Fibroblast of lung (primary cell): ENCODE results near the gene TRPV4. TPM values are rescaled to one million over a fixed set of nuclear protein-coding genes. Genes with fewer than 3 reads are reported as not detected.

Experiments used
- DNase-seq, 2 donors: peaks; one replicate each; pipeline versions ENCODE4 v3.0.0 to v3.0.0-alpha.2; 2010; ENCODE audit warnings: low read depth in 2 of 2
- H2AFZ ChIP-seq: 2 replicates; pipeline ENCODE4 v1.5.1; 2012; ENCODE audit warnings: low read length, control low read depth, inconsistent platforms
- H3K27ac ChIP-seq: 2 replicates; pipeline ENCODE4 v1.5.1; 2011; ENCODE audit warnings: low read length, control low read depth; ENCODE audit not compliant: insufficient read depth
- H3K27me3 ChIP-seq: 2 replicates; pipeline ENCODE4 v1.5.1; 2011; ENCODE audit warnings: mild to moderate bottlenecking, low read length; ENCODE audit not compliant: control insufficient read depth, insufficient read depth
- H3K36me3 ChIP-seq: 2 replicates; pipeline ENCODE4 v1.5.1; 2011; ENCODE audit warnings: low read length; ENCODE audit not compliant: control insufficient read depth, insufficient read depth
- H3K4me1 ChIP-seq: 2 replicates; pipeline ENCODE4 v1.5.1; 2011; ENCODE audit warnings: low read length; ENCODE audit not compliant: control insufficient read depth, insufficient read depth; ENCODE audit errors: extremely low read depth
- H3K4me2 ChIP-seq: 2 replicates; pipeline ENCODE4 v1.5.1; 2011; ENCODE audit warnings: low read length, control low read depth; ENCODE audit not compliant: insufficient read depth; ENCODE audit errors: extremely low read depth
- H3K4me3 ChIP-seq, 4 experiments: fragments of 200-600 bp in 1 of 4; sonication (generic) in 1 of 4; replicated peaks in 1 of 4; 2 replicates each; pipeline ENCODE4 v1.5.1; 2011 to 2016; ENCODE audit warnings: low read length in 4 of 4, low read depth in 3 of 4, mild to moderate bottlenecking in 3 of 4, control low read depth in 2 of 4, inconsistent platforms in 1 of 4, mixed read lengths in 1 of 4; ENCODE audit not compliant: insufficient read depth in 1 of 4; ENCODE audit errors: control extremely low read depth in 1 of 4
- H3K79me2 ChIP-seq: 2 replicates; pipeline ENCODE4 v1.5.1; 2012; ENCODE audit warnings: mild to moderate bottlenecking, low read length, inconsistent platforms; ENCODE audit not compliant: control insufficient read depth, insufficient read depth
- H3K9ac ChIP-seq: 2 replicates; pipeline ENCODE4 v1.5.1; 2011; ENCODE audit warnings: mild to moderate bottlenecking, low read length, control low read depth; ENCODE audit not compliant: insufficient read depth
- H3K9me3 ChIP-seq: 2 replicates; pipeline ENCODE4 v1.5.1; 2012; ENCODE audit warnings: low read depth, low read length; ENCODE audit not compliant: control insufficient read depth, insufficient read depth
- H4K20me1 ChIP-seq: 2 replicates; pipeline ENCODE4 v1.5.1; 2011; ENCODE audit warnings: low read length; ENCODE audit not compliant: control insufficient read depth, insufficient read depth; ENCODE audit errors: extremely low read depth
- EZH2 ChIP-seq: IDR thresholded peaks from 2 replicates; pipeline ENCODE4 v1.5.1; 2012; ENCODE audit warnings: low read length, control low read depth, mild to moderate bottlenecking; ENCODE audit errors: missing control alignments
- polyA plus RNA-seq, 2 donors: library from polyadenylated mRNA; depleted of rRNA in 1 of 2; stranded (reverse) in 1 of 2; unstranded in 1 of 2; fragments of >200 nt; gene quantifications; 2 replicates each; pipeline ENCODE4 v1.2.1, GENCODE V29; 2011 to 2012; ENCODE audit warnings: missing spikeins in 1 of 2
- total RNA-seq: library from RNA; depleted of rRNA; stranded (reverse); fragments of >200 nt; gene quantifications from 2 replicates; pipeline ENCODE4 v1.2.1, GENCODE V29; 2014
- TF ChIP-seq, protein P1 (sequence below), 2 donors: IDR thresholded peaks in 1 of 2; conservative IDR thresholded peaks in 1 of 2; 1 replicate in 1 of 2; 2 replicates in 1 of 2; pipeline ENCODE4 v1.5.1; 2011 to 2012; ENCODE audit warnings: low read length in 2 of 2, control low read depth in 1 of 2, inconsistent platforms in 1 of 2, low read depth in 1 of 2, mild to moderate bottlenecking in 1 of 2

The TRPV4 gene
- total and polyA plus RNA-seq, 2 donors (not counting 1 experiment from before 2014, with no cell fraction given): 0.66 to 0.83 TPM

DNA sequence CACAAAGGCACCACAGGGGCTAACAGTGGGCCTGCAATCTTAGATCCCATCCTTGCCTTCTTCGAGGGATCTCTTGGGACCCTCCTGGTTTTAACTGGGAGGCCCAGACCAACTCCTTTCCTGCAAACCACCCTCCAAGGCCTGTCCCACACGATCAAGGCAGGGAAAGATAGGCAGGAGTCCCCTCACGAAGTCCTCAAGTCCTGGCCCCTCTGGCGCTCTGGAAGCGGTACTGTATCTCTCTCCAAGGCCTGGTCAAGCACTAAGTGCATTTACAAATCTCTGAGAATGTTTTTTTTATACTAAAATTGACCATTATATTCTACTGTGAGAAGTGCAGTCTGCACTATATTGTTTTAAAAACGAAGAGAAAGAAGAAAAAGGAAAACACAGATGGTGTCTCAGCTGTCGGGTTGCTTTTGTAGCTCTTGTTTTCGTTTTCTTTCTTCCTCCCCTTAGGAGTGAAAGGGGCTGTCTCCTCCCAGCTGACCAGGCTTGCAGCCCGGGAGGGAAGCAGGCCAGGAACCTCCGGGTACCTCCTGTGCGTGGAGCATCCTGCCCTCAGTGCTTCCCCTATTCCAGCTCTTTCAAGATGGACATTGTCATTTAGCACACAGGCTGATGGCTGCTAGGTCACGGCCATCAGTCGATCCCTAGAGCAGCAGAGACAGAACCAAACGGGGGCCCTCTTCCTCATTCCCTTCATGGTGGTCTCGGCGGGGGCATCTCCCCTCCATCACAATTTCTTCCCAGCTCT, 62.9 kb downstream of the TRPV4 start:
- no peak overlapping the region for H3K27ac ChIP-seq
- H3K79me2 ChIP-seq: no peaks in the 10 kb centered on the region
- H3K4me3 ChIP-seq: no peak overlapping the region
- no peaks in the 10 kb centered on the region for H3K27me3 ChIP-seq
- no peak overlapping the region for H3K4me2 ChIP-seq
- TF ChIP-seq, protein P1, sequence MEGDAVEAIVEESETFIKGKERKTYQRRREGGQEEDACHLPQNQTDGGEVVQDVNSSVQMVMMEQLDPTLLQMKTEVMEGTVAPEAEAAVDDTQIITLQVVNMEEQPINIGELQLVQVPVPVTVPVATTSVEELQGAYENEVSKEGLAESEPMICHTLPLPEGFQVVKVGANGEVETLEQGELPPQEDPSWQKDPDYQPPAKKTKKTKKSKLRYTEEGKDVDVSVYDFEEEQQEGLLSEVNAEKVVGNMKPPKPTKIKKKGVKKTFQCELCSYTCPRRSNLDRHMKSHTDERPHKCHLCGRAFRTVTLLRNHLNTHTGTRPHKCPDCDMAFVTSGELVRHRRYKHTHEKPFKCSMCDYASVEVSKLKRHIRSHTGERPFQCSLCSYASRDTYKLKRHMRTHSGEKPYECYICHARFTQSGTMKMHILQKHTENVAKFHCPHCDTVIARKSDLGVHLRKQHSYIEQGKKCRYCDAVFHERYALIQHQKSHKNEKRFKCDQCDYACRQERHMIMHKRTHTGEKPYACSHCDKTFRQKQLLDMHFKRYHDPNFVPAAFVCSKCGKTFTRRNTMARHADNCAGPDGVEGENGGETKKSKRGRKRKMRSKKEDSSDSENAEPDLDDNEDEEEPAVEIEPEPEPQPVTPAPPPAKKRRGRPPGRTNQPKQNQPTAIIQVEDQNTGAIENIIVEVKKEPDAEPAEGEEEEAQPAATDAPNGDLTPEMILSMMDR (conservative IDR thresholded peaks at IDR 0.05 in 1 of 2, IDR thresholded peaks at IDR 0.05 in 1 of 2; ENCODE audit: low read depth in 1 of 2, low read length in 2 of 2): no peak
- TF ChIP-seq EZH2: no peak
- H4K20me1 ChIP-seq: no peaks in the 10 kb centered on the region
- DNase-seq: no peak
- no peak overlapping the region for H3K9ac ChIP-seq
- H3K36me3 ChIP-seq: no peaks in the 10 kb centered on the region
- no peaks in the 10 kb centered on the region for H3K4me1 ChIP-seq
- H2AFZ ChIP-seq: no peak overlapping the region
- H3K9me3 ChIP-seq: no peaks in the 10 kb centered on the region

DNA sequence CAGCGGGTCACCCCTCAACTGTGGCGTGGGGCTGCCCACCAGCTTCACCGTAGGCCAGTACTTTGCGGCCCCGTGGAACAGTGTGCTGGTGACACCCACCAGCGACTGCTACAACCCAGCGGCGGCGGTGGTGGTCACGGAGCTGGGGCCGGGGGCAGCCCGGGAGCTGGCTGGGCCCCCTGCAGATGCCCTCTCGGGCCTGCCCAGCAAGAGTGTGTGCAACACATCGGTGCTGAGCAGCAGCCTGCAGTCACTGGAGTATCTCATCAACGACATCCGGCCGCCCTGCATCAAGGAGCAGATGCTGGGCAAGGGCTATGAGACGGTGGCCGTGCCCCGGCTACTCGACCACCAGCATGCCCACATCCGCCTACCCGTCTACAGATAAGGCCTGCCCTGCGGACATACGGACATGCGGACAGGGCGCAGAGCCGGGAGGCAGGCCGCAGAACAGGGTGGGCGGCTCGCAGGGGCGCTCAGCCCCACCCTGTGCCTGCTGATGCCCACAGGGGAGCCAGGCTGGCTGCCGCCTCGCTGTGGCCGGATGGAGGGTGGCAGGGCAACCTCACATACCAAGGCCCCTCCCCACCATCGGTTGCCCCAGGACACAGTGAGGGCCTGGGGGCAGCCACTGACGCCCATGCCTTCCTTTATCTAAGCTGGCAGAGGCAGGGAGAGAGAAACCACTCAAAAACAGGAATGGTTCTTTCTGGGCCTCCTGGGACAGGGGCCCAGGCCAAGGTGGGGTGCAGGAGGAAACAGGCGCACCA, 64.1 kb downstream of the TRPV4 start:
- H2AFZ ChIP-seq: no peak overlapping the region
- DNase-seq: no peak
- no peaks in the 10 kb centered on the region for H3K36me3 ChIP-seq
- H3K9ac ChIP-seq: no peak overlapping the region
- no peak overlapping the region for H3K4me3 ChIP-seq
- no peaks in the 10 kb centered on the region for H4K20me1 ChIP-seq
- H3K27ac ChIP-seq: no peak overlapping the region
- H3K79me2 ChIP-seq: no peaks in the 10 kb centered on the region
- no peaks in the 10 kb centered on the region for H3K9me3 ChIP-seq
- no peaks in the 10 kb centered on the region for H3K27me3 ChIP-seq
- H3K4me2 ChIP-seq: no peak overlapping the region
- H3K4me1 ChIP-seq: no peaks in the 10 kb centered on the region
- TF ChIP-seq EZH2: no peak
- TF ChIP-seq, protein P1 (conservative IDR thresholded peaks at IDR 0.05 in 1 of 2, IDR thresholded peaks at IDR 0.05 in 1 of 2; ENCODE audit: low read depth in 1 of 2, low read length in 2 of 2): no peak
